IMR-90 (cell line): Measurements from ENCODE around the gene PDE6A. TPM values are rescaled to one million over a fixed set of nuclear protein-coding genes. Genes with fewer than 3 reads are reported as not detected.

Source experiments
- ATAC-seq: fragments of 200-7000 bp; cut with Tn5 transposase; 2 replicates; pipeline ENCODE4 v1.9.1; 2020; ENCODE audit warnings: low read depth, mild to moderate bottlenecking, moderate library complexity
- BruUV-seq: library from RNA; stranded (reverse); fragments of 400-500 nt; replicated peaks from 2 replicates; lab custom pipeline; 2021; lab: Mats Ljungman, UMichigan
- CTCF ChIA-PET: fragments of 300-600 bp; formaldehyde crosslinking; extraction: SDS; loops from one replicate; lab custom pipeline; 2021; ENCODE audit warnings: antibody characterized with exemption; lab: Yijun Ruan, JAX
- POLR2A ChIA-PET: fragments of 300-600 bp; sonication (Branson Sonifier 250); formaldehyde crosslinking; loops from one replicate; lab custom pipeline; 2022; ENCODE audit warnings: antibody characterized with exemption; ENCODE audit not compliant: unreplicated experiment; lab: Charles Lee
- DNase-seq: peaks from one replicate; pipeline ENCODE4 v3.0.0; 2013
- H2AFZ ChIP-seq: replicated peaks from 2 replicates; pipeline ENCODE3; 2013; ENCODE audit warnings: low read length, mild to moderate bottlenecking; ENCODE audit not compliant: poor library complexity
- H2AK5ac ChIP-seq: 2 replicates; pipeline ENCODE4 v1.6.1; 2013; ENCODE audit warnings: low read depth, low read length, inconsistent platforms
- H2AK9ac ChIP-seq: replicated peaks from 2 replicates; pipeline ENCODE3; 2013; ENCODE audit warnings: mild to moderate bottlenecking, low read depth, low read length, moderate library complexity; ENCODE audit not compliant: poor library complexity
- H2BK120ac ChIP-seq: 2 replicates; pipeline ENCODE4 v1.6.1; 2013; ENCODE audit warnings: low read depth, low read length, inconsistent platforms
- H2BK15ac ChIP-seq: 3 replicates; pipeline ENCODE4 v1.6.1; 2013; ENCODE audit warnings: low read depth, low read length, inconsistent platforms
- H2BK20ac ChIP-seq: 2 replicates; pipeline ENCODE4 v1.6.1; 2013; ENCODE audit warnings: low read depth, mild to moderate bottlenecking, inconsistent platforms, low read length, moderate library complexity
- H2BK5ac ChIP-seq: 2 replicates; pipeline ENCODE4 v1.6.1; 2013; ENCODE audit warnings: mild to moderate bottlenecking, low read depth, low read length, inconsistent platforms; ENCODE audit not compliant: poor library complexity, severe bottlenecking
- H3K14ac ChIP-seq: replicated peaks from 2 replicates; pipeline ENCODE4 v1.6.1; 2013; ENCODE audit warnings: low read depth, low read length, inconsistent platforms
- H3K18ac ChIP-seq: 2 replicates; pipeline ENCODE4 v1.6.1; 2013; ENCODE audit warnings: low read depth, low read length, control low read depth
- H3K23ac ChIP-seq: 2 replicates; pipeline ENCODE4 v1.6.1; 2013; ENCODE audit warnings: low read depth, low read length, inconsistent platforms
- H3K27ac ChIP-seq: 2 replicates; pipeline ENCODE4 v1.5.1; 2013; ENCODE audit warnings: mild to moderate bottlenecking, control low read depth, low read length; ENCODE audit not compliant: insufficient read depth
- H3K27me3 ChIP-seq: 2 replicates; pipeline ENCODE4 v1.6.1; 2013; ENCODE audit warnings: low read length; ENCODE audit not compliant: control insufficient read depth, insufficient read depth
- H3K36me3 ChIP-seq: 2 replicates; pipeline ENCODE4 v1.6.1; 2013; ENCODE audit warnings: low read length, mixed read lengths; ENCODE audit not compliant: control insufficient read depth, insufficient read depth
- H3K4ac ChIP-seq: 2 replicates; pipeline ENCODE4 v1.6.1; 2013; ENCODE audit warnings: low read depth, low read length, inconsistent platforms
- H3K4me1 ChIP-seq: 2 replicates; pipeline ENCODE4 v1.6.1; 2013; ENCODE audit warnings: low read length, mixed read lengths; ENCODE audit not compliant: control insufficient read depth, insufficient read depth
- H3K4me2 ChIP-seq: 2 replicates; pipeline ENCODE4 v1.6.1; 2013; ENCODE audit warnings: low read depth, mild to moderate bottlenecking, control low read depth, low read length, moderate library complexity
- H3K4me3 ChIP-seq: 2 replicates; pipeline ENCODE4 v1.5.1; 2013; ENCODE audit warnings: low read depth, mild to moderate bottlenecking, control low read depth, low read length, moderate library complexity; ENCODE audit not compliant: insufficient read depth
- H3K56ac ChIP-seq: 2 replicates; pipeline ENCODE4 v1.6.1; 2013; ENCODE audit warnings: low read length, inconsistent platforms; ENCODE audit not compliant: insufficient read depth; ENCODE audit errors: extremely low read depth
- H3K79me1 ChIP-seq, 2 experiments: 2 replicates each; pipeline ENCODE4 v1.6.1; 2013; ENCODE audit warnings: low read length in 2 of 2, inconsistent platforms in 1 of 2, low read depth in 1 of 2
- H3K9ac ChIP-seq: 2 replicates; pipeline ENCODE4 v1.6.1; 2013; ENCODE audit warnings: low read depth, low read length, control low read depth
- H3K9me1 ChIP-seq: 2 replicates; pipeline ENCODE4 v1.6.1; 2013; ENCODE audit warnings: low read length, inconsistent platforms; ENCODE audit not compliant: insufficient read depth
- H3K9me3 ChIP-seq: 2 replicates; pipeline ENCODE4 v1.6.1; 2013; ENCODE audit warnings: low read length; ENCODE audit not compliant: control insufficient read depth, insufficient read depth
- H4K20me1 ChIP-seq: 2 replicates; pipeline ENCODE4 v1.6.1; 2013; ENCODE audit warnings: low read length, inconsistent platforms; ENCODE audit not compliant: insufficient read depth
- H4K5ac ChIP-seq: 2 replicates; pipeline ENCODE4 v1.6.1; 2013; ENCODE audit warnings: mild to moderate bottlenecking, low read depth, low read length, control low read depth
- H4K8ac ChIP-seq, 2 experiments: 2 replicates each; pipeline ENCODE4 v1.6.1; 2013; ENCODE audit warnings: low read depth in 2 of 2, low read length in 2 of 2, control low read depth in 1 of 2, inconsistent platforms in 1 of 2
- H4K91ac ChIP-seq: 2 replicates; pipeline ENCODE4 v1.6.1; 2013; ENCODE audit warnings: low read depth, low read length, inconsistent platforms; ENCODE audit not compliant: insufficient read depth
- BHLHE40 ChIP-seq: fragments of 150-350 bp; IDR thresholded peaks from 2 replicates; pipeline ENCODE4 v1.6.1; 2016; ENCODE audit warnings: mild to moderate bottlenecking, low read depth, low read length
- CEBPB ChIP-seq: IDR thresholded peaks from 2 replicates; pipeline ENCODE4 v1.6.1; 2012; ENCODE audit warnings: low read depth, low read length, improper control_type of control experiment
- CHD1 ChIP-seq: IDR thresholded peaks from 2 replicates; pipeline ENCODE4 v1.6.1; 2012; ENCODE audit warnings: low read depth, low read length, improper control_type of control experiment
- ELK1 ChIP-seq: fragments of 150-350 bp; IDR thresholded peaks from 2 replicates; pipeline ENCODE4 v1.6.1; 2016; ENCODE audit warnings: low read depth, mild to moderate bottlenecking, low read length, moderate library complexity, borderline replicate concordance
- FOS ChIP-seq: fragments of 150-350 bp; IDR thresholded peaks from 2 replicates; pipeline ENCODE4 v1.6.1; 2016; ENCODE audit warnings: low read depth, low read length
- MAFK ChIP-seq: IDR thresholded peaks from 2 replicates; pipeline ENCODE4 v1.6.1; 2012; ENCODE audit warnings: low read depth, low read length, improper control_type of control experiment
- MAZ ChIP-seq: IDR thresholded peaks from 2 replicates; pipeline ENCODE4 v1.6.1; 2012; ENCODE audit warnings: low read depth, mild to moderate bottlenecking, low read length, improper control_type of control experiment, moderate library complexity, borderline replicate concordance
- MXI1 ChIP-seq: IDR thresholded peaks from 2 replicates; pipeline ENCODE4 v1.6.1; 2012; ENCODE audit warnings: low read depth, mild to moderate bottlenecking, low read length, moderate library complexity, borderline replicate concordance
- NFE2L2 ChIP-seq: fragments of 150-350 bp; IDR thresholded peaks from 2 replicates; pipeline ENCODE4 v1.6.1; 2016; ENCODE audit warnings: low read depth, mild to moderate bottlenecking, low read length
- POLR2A ChIP-seq: IDR thresholded peaks from 2 replicates; pipeline ENCODE4 v1.6.1; 2012; ENCODE audit warnings: mild to moderate bottlenecking, low read depth, low read length
- RFX5 ChIP-seq: IDR thresholded peaks from 2 replicates; pipeline ENCODE4 v1.8.0; 2012; ENCODE audit warnings: low read depth, mild to moderate bottlenecking, low read length, moderate library complexity
- SMC3 ChIP-seq: fragments of 150-350 bp; IDR thresholded peaks from 2 replicates; pipeline ENCODE4 v1.6.1; 2016; ENCODE audit warnings: low read depth, mild to moderate bottlenecking, antibody characterized with exemption, low read length, moderate library complexity
- WGBS, 2 experiments: methylation state at CpG; one replicate each; pipeline versions ENCODE4 v1.1.5 to v1.1.7; 2013; ENCODE audit warnings: missing lambda C conversion rate in 2 of 2; ENCODE audit not compliant: insufficient read length in 1 of 2; ENCODE audit errors: extremely low coverage in 2 of 2; 5-methylcytosine and 5-hydroxymethylcytosine counted together
- dilution Hi-C: fragments of 300-500 bp; cut with HindIII; formaldehyde crosslinking; loops from one replicate; pipeline ENCODE4 v1.14.3; 2018; ENCODE audit warnings: low sequenced_read_pairs; ENCODE audit not compliant: unreplicated experiment
- in situ Hi-C: fragments of 300-500 bp; cut with MboI; formaldehyde crosslinking; loops from 3 replicates; pipeline ENCODE4 v1.14.3; 2019; ENCODE audit warnings: low sequenced_read_pairs, inconsistent platforms, mixed read lengths
- intact Hi-C: fragments of 100-400 bp; cut with micrococcal nuclease; formaldehyde crosslinking; loops from 2 replicates; pipeline ENCODE4 v1.10.0; 2022
- polyA plus RNA-seq, 3 experiments: library from polyadenylated mRNA; depleted of rRNA; stranded (reverse); fragments of >200 nt; gene quantifications; 2 replicates each; pipeline ENCODE4 v1.2.3, GENCODE V29; 2012; ENCODE audit warnings: low replicate concordance in 1 of 3
- total RNA-seq: library from RNA; depleted of rRNA; stranded (reverse); fragments of >200 nt; gene quantifications from 2 replicates; pipeline ENCODE4 v1.2.3, GENCODE V29; 2012
- TF ChIP-seq, protein P1 (sequence below): fragments of 150-350 bp; IDR thresholded peaks from 2 replicates; pipeline ENCODE4 v1.6.1; 2017; ENCODE audit warnings: mild to moderate bottlenecking, antibody characterized with exemption, low read length, low read depth
- TF ChIP-seq, protein P2 (sequence below): conservative IDR thresholded peaks from 2 replicates; pipeline ENCODE4 v1.5.1; 2012; ENCODE audit warnings: mild to moderate bottlenecking, low read depth, low read length, improper control_type of control experiment

Gene PDE6A
- total and polyA plus RNA-seq, 2 of the 4 experiments (the other 2 are of a cell fraction): not detected

DNA sequence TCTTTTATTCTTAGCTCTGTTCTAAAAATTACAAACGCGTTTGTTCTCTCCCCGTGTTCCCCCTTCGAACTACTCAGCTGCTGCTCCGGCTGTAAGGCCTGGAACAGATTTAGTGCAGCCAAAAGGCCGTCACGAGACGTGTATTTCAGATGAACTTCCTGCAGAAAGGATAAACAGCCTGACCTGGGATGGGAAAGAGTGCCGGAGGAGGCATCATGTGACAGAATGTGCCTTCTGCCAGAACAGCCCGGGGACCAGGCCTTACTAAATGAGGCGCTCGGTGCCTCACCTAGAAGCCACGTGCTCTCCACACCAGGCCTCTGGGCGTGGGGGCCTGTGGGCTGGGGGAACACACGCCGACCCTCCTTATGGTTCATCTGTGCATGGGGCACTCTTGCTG is 119.7 kb downstream of the PDE6A start:
- H3K56ac ChIP-seq: no peak overlapping the region
- no peak overlapping the region for H3K23ac ChIP-seq
- no peak overlapping the region for H2BK120ac ChIP-seq
- no peak overlapping the region for H3K4ac ChIP-seq
- no peak overlapping the region for H2BK15ac ChIP-seq
- no peak for DNase-seq
- 74% methylated on average over 13 of the region's 16 CpGs; no CpG with 5 or more reads in 1 of the 2 experiments for WGBS, 2 experiments
- no peak overlapping the region for H3K4me2 ChIP-seq
- ChIA-PET CTCF (no interaction called here), POLR2A (interaction anchor here (0.6 kb wide), 1 partner anchor 110 kb away, joined by 3 read pairs; no protein-coding TSS in a partner anchor)
- no peak for ATAC-seq
- H3K27me3 ChIP-seq: peaks cover 2% of the 10 kb centered on the region
- H3K4me3 ChIP-seq: no peak overlapping the region
- H2BK5ac ChIP-seq: no peak overlapping the region
- no peaks in the 10 kb centered on the region for H3K36me3 ChIP-seq
- dilution Hi-C loops: loop anchor here (10.0 kb wide), 1 partner anchor 190 kb away; no protein-coding TSS in a partner anchor
- no peaks in the 10 kb centered on the region for H3K4me1 ChIP-seq
- H3K9me1 ChIP-seq: no peaks in the 10 kb centered on the region
- no peaks in the 10 kb centered on the region for H3K9me3 ChIP-seq
- H4K91ac ChIP-seq: no peak overlapping the region
- TF ChIP-seq, protein P1, sequence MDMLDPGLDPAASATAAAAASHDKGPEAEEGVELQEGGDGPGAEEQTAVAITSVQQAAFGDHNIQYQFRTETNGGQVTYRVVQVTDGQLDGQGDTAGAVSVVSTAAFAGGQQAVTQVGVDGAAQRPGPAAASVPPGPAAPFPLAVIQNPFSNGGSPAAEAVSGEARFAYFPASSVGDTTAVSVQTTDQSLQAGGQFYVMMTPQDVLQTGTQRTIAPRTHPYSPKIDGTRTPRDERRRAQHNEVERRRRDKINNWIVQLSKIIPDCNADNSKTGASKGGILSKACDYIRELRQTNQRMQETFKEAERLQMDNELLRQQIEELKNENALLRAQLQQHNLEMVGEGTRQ: no peak
- TF ChIP-seq CHD1 (no peak), BHLHE40 (no peak), SMC3 (no peak), NFE2L2 (no peak), FOS (no peak), MXI1 (no peak), POLR2A (no peak), MAFK (no peak), MAZ (no peak), ELK1 (no peak), RFX5 (no peak), CEBPB (no peak)
- TF ChIP-seq, protein P2, sequence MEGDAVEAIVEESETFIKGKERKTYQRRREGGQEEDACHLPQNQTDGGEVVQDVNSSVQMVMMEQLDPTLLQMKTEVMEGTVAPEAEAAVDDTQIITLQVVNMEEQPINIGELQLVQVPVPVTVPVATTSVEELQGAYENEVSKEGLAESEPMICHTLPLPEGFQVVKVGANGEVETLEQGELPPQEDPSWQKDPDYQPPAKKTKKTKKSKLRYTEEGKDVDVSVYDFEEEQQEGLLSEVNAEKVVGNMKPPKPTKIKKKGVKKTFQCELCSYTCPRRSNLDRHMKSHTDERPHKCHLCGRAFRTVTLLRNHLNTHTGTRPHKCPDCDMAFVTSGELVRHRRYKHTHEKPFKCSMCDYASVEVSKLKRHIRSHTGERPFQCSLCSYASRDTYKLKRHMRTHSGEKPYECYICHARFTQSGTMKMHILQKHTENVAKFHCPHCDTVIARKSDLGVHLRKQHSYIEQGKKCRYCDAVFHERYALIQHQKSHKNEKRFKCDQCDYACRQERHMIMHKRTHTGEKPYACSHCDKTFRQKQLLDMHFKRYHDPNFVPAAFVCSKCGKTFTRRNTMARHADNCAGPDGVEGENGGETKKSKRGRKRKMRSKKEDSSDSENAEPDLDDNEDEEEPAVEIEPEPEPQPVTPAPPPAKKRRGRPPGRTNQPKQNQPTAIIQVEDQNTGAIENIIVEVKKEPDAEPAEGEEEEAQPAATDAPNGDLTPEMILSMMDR: no peak
- in situ Hi-C loops: loop anchor here (5.0 to 25.0 kb wide), 2 partner anchors 188 to 612 kb away; partner anchors contain the start of gene RPS14
- peak overlapping the region; percentile 16 for H2AFZ ChIP-seq
- no peak overlapping the region for H3K9ac ChIP-seq
- no peak overlapping the region for H3K14ac ChIP-seq
- no peak overlapping the region for H3K27ac ChIP-seq
- no peaks in the 10 kb centered on the region for H4K20me1 ChIP-seq
- intact Hi-C loops: no loop called here
- H2AK5ac ChIP-seq: no peak overlapping the region
- H2AK9ac ChIP-seq: no peak overlapping the region
- no peak overlapping the region for H4K5ac ChIP-seq
- H3K79me1 ChIP-seq: no peaks in the 10 kb centered on the region
- no peak overlapping the region for H3K18ac ChIP-seq
- no peak overlapping the region for H4K8ac ChIP-seq
- H2BK20ac ChIP-seq: no peak overlapping the region
- no TSS peak for BruUV-seq
